GM21619 (cell line): Measurements from ENCODE around the gene ICAM5.
"Not testable (repeated sequence)": the region's sequence is repeated elsewhere in the genome, so short reads cannot be mapped to it uniquely, and the experiment has no call there.

ENCODE experiments used
- ATAC-seq: cut with Tn5 transposase; IDR thresholded peaks from one replicate; pipeline ENCODE4 v1.9.1; 2021; ENCODE audit not compliant: unreplicated experiment

ICAM5 gene

GRCh38 chr19:10269333-10270179, 20.2 kb upstream of the ICAM5 start:
- no peak for ATAC-seq

DNA sequence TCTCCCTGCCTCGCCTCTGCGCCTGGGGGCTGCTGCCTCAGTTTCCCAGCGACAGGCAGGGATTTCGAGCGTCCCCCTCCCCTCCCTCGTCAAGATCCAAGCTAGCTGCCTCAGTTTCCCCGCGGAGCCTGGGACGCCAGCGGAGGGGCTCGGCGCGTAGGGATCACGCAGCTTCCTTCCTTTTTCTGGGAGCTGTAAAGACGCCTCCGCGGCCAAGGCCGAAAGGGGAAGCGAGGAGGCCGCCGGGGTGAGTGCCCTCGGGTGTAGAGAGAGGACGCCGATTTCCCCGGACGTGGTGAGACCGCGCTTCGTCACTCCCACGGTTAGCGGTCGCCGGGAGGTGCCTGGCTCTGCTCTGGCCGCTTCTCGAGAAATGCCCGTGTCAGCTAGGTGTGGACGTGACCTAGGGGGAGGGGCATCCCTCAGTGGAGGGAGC, 19.6 kb upstream of the ICAM5 start:
- peak; percentile 32 for ATAC-seq

DNA sequence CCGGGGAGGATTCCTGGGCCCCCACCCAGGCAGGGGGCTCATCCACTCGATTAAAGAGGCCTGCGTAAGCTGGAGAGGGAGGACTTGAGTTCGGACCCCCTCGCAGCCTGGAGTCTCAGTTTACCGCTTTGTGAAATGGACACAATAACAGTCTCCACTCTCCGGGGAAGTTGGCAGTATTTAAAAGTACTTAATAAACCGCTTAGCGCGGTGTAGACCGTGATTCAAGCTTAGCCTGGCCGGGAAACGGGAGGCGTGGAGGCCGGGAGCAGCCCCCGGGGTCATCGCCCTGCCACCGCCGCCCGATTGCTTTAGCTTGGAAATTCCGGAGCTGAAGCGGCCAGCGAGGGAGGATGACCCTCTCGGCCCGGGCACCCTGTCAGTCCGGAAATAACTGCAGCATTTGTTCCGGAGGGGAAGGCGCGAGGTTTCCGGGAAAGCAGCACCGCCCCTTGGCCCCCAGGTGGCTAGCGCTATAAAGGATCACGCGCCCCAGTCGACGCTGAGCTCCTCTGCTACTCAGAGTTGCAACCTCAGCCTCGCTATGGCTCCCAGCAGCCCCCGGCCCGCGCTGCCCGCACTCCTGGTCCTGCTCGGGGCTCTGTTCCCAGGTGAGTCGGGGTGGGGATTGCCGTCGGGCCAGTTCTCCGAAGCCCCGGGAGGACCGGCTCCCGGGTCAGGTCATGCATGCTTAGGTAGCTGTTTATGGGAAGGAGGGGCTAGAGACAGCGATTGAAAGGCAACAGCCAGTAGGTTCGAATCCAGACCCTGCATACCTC, 18.9 kb upstream of the ICAM5 start, which contains the start of gene ICAM1:
ICAM1 (plus strand) TSS at position 505 of the 779 bp plus-strand sequence; CDS start at position 545, 40 bp downstream.
- peak; percentile 54 for ATAC-seq

- ATAC-seq = peak; percentile 18
These were observed 18.1 kb upstream of the ICAM5 start for GRCh38 chr19:10271543-10272086.

DNA sequence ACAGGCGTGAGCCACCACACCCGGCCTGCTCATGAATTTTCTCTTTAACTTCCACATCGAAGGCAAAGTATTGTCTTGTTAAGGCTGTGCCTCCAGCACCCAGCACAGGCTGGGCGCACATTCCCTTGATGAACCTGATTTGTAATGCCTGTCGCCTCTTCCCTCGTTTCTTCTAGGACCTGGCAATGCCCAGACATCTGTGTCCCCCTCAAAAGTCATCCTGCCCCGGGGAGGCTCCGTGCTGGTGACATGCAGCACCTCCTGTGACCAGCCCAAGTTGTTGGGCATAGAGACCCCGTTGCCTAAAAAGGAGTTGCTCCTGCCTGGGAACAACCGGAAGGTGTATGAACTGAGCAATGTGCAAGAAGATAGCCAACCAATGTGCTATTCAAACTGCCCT, 15.2 kb upstream of the ICAM5 start:
- no peak for ATAC-seq

GRCh38 chr19:10277795-10278589, 11.8 kb upstream of the ICAM5 start:
- no peak for ATAC-seq

GRCh38 chr19:10278935-10279334, 10.8 kb upstream of the ICAM5 start:
- ATAC-seq = no peak

DNA sequence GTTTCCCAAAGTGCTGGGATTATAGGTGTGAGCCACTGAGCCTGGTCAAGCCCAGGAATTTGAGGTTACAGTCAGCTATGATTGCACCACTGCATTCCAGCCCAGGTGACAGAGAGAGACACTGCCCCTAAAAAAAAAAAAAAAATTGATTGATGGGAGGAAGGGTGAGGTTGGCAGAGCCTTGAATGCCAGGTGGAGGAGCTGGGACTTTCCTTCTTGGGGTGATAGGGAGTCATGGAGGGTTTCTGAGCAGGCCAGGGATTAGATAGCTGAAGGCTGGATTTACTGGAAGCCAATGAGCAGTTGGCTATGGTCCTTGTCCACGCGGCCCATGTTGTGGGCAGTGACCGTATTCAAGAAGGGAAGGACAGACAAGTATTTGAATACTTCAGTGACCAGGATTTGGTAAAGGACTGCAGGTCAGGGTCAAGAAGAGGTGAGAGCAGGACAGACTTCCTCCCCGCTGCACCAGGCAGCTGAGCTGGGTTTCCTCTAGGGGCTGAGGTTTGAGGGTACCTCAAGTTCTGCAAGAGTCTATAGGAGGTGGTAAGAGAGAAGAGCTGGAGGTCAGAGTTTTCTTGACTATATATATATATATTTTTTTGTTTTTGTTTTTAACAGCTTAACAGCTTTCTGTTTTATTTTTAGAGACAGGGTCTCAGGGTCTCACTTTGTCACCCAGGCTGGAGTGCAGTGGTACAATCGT, 9.9 kb upstream of the ICAM5 start:
- no peak for ATAC-seq

- ATAC-seq = not testable (repeated sequence)
These were observed 7.7 kb upstream of the ICAM5 start for GRCh38 chr19:10282043-10282442.

DNA sequence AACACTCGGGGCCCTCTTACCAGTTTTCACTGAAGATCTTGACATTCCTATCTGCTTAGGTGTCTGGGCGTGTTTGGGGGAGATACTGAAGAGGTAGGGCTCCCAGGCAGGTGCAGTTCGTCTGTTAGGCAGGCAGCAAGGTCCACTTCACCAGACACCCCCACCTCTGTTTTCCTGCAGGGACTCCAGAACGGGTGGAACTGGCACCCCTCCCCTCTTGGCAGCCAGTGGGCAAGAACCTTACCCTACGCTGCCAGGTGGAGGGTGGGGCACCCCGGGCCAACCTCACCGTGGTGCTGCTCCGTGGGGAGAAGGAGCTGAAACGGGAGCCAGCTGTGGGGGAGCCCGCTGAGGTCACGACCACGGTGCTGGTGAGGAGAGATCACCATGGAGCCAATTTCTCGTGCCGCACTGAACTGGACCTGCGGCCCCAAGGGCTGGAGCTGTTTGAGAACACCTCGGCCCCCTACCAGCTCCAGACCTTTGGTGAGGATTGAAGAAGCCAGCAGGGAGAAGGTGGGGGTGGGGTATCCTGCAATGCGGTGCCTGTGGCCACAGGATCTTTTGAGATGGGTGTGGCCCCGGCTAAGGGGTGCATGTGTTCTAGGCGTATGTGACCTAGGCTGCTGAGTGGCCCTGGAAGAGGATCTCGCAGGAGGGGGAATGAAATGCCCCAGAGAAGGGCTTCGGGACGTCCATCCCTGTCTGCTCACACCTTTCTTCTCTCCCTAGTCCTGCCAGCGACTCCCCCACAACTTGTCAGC, 6.3 kb upstream of the ICAM5 start:
- no peak for ATAC-seq

DNA sequence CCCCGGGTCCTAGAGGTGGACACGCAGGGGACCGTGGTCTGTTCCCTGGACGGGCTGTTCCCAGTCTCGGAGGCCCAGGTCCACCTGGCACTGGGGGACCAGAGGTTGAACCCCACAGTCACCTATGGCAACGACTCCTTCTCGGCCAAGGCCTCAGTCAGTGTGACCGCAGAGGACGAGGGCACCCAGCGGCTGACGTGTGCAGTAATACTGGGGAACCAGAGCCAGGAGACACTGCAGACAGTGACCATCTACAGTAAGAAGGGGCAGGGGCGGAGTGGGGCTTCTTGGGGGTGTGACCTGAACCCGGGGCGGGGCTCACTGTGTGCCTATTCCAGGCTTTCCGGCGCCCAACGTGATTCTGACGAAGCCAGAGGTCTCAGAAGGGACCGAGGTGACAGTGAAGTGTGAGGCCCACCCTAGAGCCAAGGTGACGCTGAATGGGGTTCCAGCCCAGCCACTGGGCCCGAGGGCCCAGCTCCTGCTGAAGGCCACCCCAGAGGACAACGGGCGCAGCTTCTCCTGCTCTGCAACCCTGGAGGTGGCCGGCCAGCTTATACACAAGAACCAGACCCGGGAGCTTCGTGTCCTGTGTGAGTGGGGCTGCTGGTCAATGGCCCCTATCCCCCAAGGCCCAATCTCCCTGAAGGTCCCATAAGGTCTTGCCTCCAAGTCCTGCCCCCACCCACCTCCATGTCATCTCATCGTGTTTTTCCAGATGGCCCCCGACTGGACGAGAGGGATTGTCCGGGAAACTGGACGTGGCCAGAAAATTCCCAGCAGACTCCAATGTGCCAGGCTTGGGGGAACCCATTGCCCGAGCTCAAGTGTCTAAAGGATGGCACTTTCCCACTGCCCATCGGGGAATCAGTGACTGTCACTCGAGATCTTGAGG, 5.4 kb upstream of the ICAM5 start:
- no peak for ATAC-seq

DNA sequence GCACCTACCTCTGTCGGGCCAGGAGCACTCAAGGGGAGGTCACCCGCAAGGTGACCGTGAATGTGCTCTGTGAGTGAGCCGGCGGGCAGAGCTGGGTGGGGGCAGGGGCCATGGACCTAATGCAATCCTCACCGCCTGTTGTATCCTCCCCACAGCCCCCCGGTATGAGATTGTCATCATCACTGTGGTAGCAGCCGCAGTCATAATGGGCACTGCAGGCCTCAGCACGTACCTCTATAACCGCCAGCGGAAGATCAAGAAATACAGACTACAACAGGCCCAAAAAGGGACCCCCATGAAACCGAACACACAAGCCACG, 4.8 kb upstream of the ICAM5 start:
- ATAC-seq = no peak

GRCh38 chr19:10285393-10285792, 4.4 kb upstream of the ICAM5 start:
- no peak for ATAC-seq

- no peak for ATAC-seq
These were observed 2.7 kb upstream of the ICAM5 start, which contains the start of gene ICAM4 for GRCh38 chr19:10286803-10287737. Gene ICAM4, plus strand, starts transcription at chr19:10286955. Its CDS starts 58 bp downstream, at chr19:10287013.

GRCh38 chr19:10288662-10289166, 1.0 kb upstream of the ICAM5 start:
- no peak for ATAC-seq

DNA sequence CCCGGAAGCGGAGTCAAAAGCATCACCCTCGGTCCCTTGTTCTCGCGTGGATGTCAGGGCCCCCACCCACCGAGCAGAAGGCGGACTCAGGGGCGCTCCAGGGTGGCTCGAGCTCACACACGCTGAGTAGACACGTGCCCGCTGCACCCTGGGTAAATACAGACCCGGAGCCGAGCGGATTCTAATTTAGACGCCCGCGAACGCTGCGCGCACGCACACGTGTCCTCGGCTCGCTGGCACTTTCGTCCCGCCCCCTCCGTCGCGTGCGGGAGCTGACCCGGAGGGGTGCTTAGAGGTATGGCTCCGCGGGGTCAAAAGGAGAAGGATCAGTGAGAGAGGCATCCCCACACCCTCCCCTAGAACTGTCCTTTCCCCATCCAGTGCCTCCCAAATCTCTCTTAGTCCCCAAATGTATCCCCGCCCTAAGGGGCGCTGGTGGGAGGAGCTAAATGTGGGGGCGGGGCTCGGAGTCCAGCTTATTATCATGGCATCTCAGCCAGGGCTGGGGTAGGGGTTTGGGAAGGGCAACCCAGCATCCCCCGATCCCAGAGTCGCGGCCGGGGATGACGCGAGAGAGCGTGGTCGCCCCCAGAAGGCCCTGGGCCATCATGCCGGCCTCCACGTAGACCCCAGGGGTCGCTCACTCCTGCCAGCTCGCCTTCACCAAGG, 451 bp upstream of the ICAM5 start:
- ATAC-seq = no peak
